Measurements from ENCODE around the gene CAPS.

DNA sequence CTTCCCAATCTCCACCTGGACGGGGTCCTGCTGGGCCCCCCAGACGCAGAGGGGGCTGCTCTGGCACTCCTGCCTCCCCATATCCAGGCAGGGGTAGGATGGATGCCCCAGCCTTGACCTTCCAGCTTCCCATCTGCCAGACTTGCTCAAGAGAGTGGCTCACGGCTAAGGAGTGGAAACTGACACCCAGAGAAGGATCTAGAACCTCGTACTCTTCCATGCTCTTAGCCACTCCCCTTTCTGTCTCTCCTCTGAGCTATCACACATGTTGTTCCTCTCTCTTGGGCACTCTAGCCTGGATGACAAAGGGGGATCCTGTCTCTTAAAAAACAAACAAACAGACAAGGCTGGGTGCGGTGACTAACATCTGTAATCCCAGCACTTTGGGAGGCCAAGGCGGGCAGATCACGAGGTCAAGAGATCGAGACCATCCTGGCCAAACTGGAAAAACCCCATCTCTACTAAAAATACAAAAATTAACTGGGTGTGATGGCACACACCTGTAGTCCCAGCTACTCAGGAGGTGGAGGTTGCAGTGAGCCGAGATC, 31.6 kb upstream of the CAPS start:
- TF ChIP-seq CTCF (IDR thresholded peaks at IDR 0.05) (no peak), EZH2phosphoT487 (IDR thresholded peaks at IDR 0.05) (no peak)

All from neural progenitor cell (in vitro differentiated cells).